Cardiac muscle cell (in vitro differentiated cells and primary cell): ENCODE data around the gene PHF14. TPM values are rescaled to one million over a fixed set of nuclear protein-coding genes. Genes with fewer than 3 reads are reported as not detected.

ENCODE experiments used
- DNase-seq, 2 donors: peaks; one replicate each; pipeline versions ENCODE4 v3.0.0 to v3.0.0-alpha.2; 2010 to 2017; ENCODE audit warnings: low read depth in 1 of 2, low spot score in 1 of 2
- H3K27ac ChIP-seq: fragments of 200-600 bp; sonication (generic); 2 replicates; pipeline ENCODE4 v1.5.1; 2016
- H3K27me3 ChIP-seq: fragments of 200-600 bp; sonication (generic); 2 replicates; pipeline ENCODE4 v1.6.0; 2016; ENCODE audit warnings: control low read depth
- H3K36me3 ChIP-seq: fragments of 200-600 bp; sonication (generic); 2 replicates; pipeline ENCODE4 v1.5.1; 2016; ENCODE audit warnings: control low read depth
- H3K4me1 ChIP-seq: fragments of 200-600 bp; sonication (generic); 2 replicates; pipeline ENCODE4 v1.8.1; 2017; ENCODE audit warnings: low read depth, mild to moderate bottlenecking, mixed run types
- H3K4me3 ChIP-seq: fragments of 200-600 bp; sonication (generic); 2 replicates; pipeline ENCODE4 v1.5.1; 2016; ENCODE audit warnings: mild to moderate bottlenecking
- H3K9me3 ChIP-seq: fragments of 200-600 bp; sonication (generic); 2 replicates; pipeline ENCODE4 v1.5.1; 2017; ENCODE audit warnings: low read depth, mild to moderate bottlenecking, control low read depth
- polyA plus RNA-seq: library from polyadenylated mRNA; unstranded; fragments of >200 nt; fragmentation: Nextera tagmentation; extraction: Ambion mirVana; gene quantifications from 2 replicates; pipeline ENCODE4 v1.2.1, GENCODE V29; 2016
- total RNA-seq: library from RNA; depleted of rRNA; stranded (reverse); fragments of >200 nt; gene quantifications from 2 replicates; pipeline ENCODE4 v1.2.3, GENCODE V29; 2016
- TF ChIP-seq, protein P1 (sequence below): IDR thresholded peaks from 2 replicates; pipeline ENCODE4 v1.5.1; 2012; ENCODE audit warnings: low read depth, mild to moderate bottlenecking, low read length

Gene PHF14
- total and polyA plus RNA-seq, 2 experiments from 2014 or later: 28.6 to 31.2 TPM

DNA sequence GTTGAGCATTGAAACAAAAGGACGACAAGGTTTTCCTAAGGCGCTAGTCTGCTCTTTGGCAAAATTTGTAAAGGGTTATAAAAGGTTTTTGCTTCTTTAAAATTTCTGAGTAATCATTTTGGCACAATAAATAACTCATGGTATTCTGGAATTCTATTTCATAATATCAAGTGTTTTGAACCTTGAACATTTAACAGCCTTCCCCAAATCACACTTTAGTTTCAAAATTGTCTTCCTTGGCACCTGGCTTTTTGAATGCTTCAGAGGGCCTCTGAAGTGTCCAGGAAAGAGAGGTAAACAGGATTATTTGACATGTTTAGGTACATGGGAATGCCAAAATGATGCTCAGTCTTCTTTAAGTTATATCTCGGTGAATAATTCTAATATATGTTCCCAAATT lies 220.8 kb downstream of the PHF14 start:
- no peak overlapping the region for H3K27ac ChIP-seq
- no peaks in the 10 kb centered on the region for H3K27me3 ChIP-seq
- no peak for DNase-seq
- TF ChIP-seq, protein P1, sequence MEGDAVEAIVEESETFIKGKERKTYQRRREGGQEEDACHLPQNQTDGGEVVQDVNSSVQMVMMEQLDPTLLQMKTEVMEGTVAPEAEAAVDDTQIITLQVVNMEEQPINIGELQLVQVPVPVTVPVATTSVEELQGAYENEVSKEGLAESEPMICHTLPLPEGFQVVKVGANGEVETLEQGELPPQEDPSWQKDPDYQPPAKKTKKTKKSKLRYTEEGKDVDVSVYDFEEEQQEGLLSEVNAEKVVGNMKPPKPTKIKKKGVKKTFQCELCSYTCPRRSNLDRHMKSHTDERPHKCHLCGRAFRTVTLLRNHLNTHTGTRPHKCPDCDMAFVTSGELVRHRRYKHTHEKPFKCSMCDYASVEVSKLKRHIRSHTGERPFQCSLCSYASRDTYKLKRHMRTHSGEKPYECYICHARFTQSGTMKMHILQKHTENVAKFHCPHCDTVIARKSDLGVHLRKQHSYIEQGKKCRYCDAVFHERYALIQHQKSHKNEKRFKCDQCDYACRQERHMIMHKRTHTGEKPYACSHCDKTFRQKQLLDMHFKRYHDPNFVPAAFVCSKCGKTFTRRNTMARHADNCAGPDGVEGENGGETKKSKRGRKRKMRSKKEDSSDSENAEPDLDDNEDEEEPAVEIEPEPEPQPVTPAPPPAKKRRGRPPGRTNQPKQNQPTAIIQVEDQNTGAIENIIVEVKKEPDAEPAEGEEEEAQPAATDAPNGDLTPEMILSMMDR: no peak
- peaks cover 8% of the 10 kb centered on the region for H3K4me1 ChIP-seq
- H3K36me3 ChIP-seq: no peaks in the 10 kb centered on the region
- H3K4me3 ChIP-seq: no peak overlapping the region
- no peaks in the 10 kb centered on the region for H3K9me3 ChIP-seq

DNA sequence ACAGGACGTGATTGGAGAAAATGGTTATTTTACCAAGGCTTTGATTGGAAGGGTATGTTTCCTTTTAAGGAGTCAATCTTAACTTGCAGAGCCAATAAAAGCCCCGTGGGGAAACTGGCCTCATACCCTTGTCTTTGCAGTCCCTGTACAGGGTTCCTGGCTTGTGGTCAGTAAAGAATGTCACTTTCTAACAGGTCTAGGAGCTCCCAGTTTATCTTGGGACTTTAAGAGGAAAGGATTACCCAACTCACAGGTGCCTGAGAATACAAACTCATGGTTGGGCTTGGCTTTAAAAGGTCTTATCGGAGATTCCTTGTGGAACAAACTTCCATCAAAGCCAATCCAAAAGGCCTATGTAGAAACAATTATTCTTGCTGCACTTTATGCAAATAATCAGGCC lies 221.8 kb downstream of the PHF14 start:
- DNase-seq: no peak
- Histone ChIP-seq H3K4me1 (peaks cover 8% of the 10 kb centered on the region), H3K9me3 (no peaks in the 10 kb centered on the region), H3K27me3 (no peaks in the 10 kb centered on the region), H3K4me3 (no peak overlapping the region), H3K36me3 (no peaks in the 10 kb centered on the region), H3K27ac (no peak overlapping the region)
- TF ChIP-seq, protein P1: no peak

DNA sequence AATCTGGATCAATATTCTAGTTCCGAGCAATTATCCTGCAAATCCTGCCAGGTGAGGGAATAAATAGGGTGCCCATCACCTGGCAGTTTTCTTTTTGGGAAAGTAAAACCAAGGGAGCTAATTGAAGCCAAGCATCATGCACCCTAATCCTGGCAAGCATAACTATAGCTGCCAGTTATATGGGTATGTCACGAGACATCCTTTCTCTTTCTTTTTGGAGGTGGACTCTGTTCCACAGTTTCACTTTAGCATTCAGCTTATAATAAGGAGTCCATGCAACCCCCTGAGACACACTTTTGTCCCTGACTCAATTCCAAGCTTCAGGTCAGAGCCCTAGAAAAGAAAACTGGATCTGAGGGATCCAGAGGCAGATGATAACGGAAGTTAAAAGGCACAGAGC lies 222.5 kb downstream of the PHF14 start:
- no peak for DNase-seq
- Histone ChIP-seq H3K9me3 (no peaks in the 10 kb centered on the region), H3K27me3 (no peaks in the 10 kb centered on the region), H3K4me3 (no peak overlapping the region), H3K27ac (no peak overlapping the region), H3K36me3 (no peaks in the 10 kb centered on the region), H3K4me1 (peaks cover 8% of the 10 kb centered on the region)
- TF ChIP-seq, protein P1: no peak

DNA sequence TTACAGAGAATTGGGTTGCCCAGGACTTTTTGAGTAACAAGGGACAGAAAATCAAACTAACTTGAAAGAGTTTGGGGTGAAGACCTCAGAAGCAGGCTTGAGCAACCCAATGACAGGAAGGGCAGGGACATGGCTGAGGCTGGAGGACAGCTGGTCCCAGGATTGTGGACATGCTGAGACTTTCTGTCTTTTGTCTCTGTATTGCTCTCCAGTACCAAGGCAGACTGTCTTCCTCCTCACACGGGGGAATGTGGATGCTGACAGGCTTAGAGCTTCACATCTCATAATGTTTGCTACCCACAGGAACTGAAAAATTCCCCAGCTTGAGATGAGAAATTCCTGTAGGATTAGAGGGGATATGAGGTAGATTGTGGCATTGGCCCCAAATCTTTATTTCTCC lies 229.6 kb downstream of the PHF14 start:
- DNase-seq: no peak
- no peak overlapping the region for H3K4me3 ChIP-seq
- no peaks in the 10 kb centered on the region for H3K36me3 ChIP-seq
- no peaks in the 10 kb centered on the region for H3K9me3 ChIP-seq
- H3K4me1 ChIP-seq: no peaks in the 10 kb centered on the region
- H3K27ac ChIP-seq: no peak overlapping the region
- TF ChIP-seq, protein P1: no peak
- H3K27me3 ChIP-seq: no peaks in the 10 kb centered on the region

DNA sequence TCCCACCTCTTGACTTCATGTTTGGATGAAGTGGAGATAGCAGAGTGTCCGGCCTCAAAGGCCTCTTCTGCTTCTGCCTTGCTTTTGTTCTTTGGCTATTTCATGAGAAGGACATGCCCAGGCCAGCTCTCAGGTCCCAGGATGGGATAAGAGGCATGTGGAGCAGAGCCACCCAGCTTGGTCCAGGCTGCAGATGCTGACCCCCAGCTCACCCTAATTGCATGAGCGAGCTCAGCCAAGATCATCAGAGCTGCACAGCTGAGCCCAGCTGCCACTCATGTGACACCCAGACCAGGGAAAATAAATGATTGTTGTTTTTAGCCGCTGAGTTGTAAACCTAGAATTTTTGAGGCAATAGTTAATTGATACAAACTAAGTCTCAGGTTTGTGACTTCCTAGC lies 230.0 kb downstream of the PHF14 start:
- DNase-seq: no peak
- H3K4me1 ChIP-seq: no peaks in the 10 kb centered on the region
- H3K36me3 ChIP-seq: no peaks in the 10 kb centered on the region
- TF ChIP-seq, protein P1: no peak
- no peaks in the 10 kb centered on the region for H3K27me3 ChIP-seq
- no peak overlapping the region for H3K4me3 ChIP-seq
- H3K27ac ChIP-seq: no peak overlapping the region
- no peaks in the 10 kb centered on the region for H3K9me3 ChIP-seq
